Fibroblast of upper back skin (primary cell): ENCODE measurements around the gene RFX4.

ENCODE experiments used
- DNase-seq: peaks from one replicate; pipeline ENCODE4 v3.0.0-alpha.2; 2013

The RFX4 gene

DNA sequence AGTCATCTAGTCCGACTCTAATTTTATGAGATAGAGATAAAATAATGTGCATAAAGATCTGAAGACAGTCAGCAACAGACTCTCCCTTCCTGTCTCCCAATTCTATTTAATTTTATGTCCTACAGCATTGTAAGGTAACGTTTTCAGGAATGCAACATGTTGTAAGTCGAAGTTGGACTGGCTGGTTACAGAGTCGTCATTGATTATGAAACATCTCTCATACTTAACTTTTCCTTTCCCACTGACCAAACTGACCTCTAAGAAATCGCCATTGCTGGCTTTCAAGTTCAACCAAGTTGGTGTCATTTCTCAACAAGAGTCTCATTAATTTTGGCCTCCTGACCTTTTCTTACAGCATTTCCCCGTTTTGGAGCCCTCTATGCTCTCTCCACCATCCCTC, 186.7 kb downstream of the RFX4 start:
- DNase-seq = peak; percentile 35

DNA sequence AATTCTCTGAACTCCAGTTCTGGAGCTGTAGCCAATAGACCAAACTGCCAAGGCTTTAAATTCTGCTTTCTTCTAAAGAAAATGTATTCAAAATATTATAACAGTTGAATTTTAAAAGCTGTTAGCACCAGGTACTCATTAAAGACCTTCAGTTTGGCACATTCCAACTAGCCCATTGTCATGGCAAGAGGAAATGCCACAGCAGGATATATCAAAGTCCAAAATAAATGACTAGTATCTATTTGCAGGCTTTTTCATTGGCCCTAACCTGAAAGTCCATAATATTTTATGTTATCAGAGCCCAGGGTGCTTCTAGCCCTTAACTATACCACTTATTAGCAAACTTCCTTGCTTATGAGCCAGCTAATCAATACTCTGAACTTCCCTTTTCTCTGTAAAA, 188.6 kb downstream of the RFX4 start:
- DNase-seq = no peak

- DNase-seq = no peak
Observed at GRCh38 chr12:106773286-106774004, 190.6 kb downstream of the RFX4 start.

DNA sequence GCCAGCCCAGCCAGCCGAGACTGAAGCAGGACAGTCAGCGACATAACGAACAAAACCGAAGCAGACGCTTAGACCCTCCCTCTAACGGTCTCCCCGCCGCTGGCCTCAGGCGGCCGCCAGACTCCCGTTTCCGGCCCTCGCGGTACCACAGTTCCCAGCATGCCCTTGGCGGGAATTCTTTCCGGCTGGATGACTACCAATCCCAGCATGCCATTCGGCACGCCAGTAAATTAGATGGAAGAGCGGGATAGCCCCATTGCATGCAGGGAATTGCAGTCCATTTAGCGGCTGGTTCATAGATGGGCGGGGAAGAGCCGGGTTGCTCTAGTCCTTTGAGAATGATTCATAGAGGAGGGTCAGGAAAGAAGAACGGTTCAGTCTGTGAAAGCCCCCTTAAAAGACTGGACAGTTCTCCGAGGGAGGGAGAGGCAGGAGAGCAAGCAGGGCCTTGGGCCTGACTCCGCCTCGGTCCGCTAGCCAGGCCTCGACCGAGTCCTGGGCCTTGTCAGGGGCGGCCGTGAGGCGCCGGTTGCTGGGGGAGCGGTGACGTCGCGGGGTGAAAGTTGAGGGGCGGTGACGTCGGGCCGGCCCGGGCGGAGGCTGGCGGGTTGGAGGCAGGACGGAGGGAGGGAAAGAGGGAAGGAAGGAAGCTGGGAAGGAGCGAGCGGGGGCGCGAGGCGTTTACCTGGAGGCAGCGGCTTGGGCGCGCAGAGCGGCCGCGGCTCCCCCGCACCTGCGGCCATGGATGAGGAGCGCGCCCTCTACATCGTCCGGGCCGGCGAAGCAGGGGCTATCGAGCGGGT, 191.4 kb downstream of the RFX4 start, which contains the start of gene RIC8B:
Gene RIC8B (plus strand): TSS at position 678 of the 803 bp plus-strand sequence. CDS start 64 bp downstream, at position 742.
- peak; percentile 99 for DNase-seq

DNA sequence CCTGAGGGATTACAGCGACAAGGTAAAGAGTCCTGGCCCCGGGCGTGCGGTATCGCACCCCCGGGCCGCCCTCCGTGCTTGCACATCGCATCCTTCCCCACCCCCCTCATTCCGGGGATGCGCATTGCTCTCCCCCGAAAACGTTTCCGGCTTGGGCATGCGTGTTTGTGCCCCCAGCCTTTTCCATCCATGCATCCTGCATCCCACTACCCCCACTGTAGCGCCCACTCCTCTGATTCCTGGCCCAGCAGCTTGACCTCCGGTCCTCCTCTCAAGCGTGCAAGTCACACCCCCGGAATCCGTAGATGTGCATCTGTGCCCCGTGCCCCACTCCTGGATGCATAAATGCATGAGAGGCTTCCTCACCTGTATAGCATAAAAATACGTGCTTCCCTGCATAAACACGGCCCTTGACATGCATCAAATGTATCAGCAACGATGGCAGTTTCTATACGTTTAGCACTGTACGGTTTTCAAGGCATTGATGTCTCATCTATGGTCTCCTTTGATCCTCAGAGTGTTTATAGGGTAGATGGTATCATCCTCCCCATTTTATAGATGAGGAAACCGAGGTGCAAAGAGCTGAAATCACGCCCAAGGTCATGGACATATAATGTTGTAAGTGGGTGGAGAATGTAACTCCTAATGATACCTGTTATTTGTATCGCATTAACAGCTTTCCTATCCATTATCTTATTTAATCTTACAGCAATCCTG, 192.2 kb downstream of the RFX4 start:
- peak; percentile 8 for DNase-seq

DNA sequence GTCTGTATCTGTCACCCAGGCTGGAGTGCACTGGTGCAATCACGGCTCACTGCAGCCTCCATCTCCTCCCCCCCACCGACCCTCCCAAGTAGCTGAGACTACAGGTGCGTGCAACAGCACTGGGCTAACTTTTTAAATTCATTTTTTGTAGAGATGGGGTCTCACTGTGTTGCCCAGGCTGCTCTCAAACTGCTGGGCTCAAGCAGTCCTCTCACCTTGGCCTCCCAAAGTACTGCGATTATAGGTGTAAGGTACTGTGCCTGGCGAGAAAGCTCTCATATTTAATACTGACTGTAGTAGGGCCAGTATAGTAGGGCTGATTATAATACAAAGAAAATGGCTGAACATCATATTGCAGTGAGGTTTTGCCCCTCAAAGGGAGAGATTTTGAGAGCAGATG, 194.1 kb downstream of the RFX4 start:
- DNase-seq = no peak

GRCh38 chr12:106780010-106780631, 197.3 kb downstream of the RFX4 start:
- DNase-seq = peak; percentile 26

GRCh38 chr12:106782619-106783018, 199.8 kb downstream of the RFX4 start:
- no peak for DNase-seq

GRCh38 chr12:106783515-106783914, 200.7 kb downstream of the RFX4 start:
- DNase-seq = no peak

DNA sequence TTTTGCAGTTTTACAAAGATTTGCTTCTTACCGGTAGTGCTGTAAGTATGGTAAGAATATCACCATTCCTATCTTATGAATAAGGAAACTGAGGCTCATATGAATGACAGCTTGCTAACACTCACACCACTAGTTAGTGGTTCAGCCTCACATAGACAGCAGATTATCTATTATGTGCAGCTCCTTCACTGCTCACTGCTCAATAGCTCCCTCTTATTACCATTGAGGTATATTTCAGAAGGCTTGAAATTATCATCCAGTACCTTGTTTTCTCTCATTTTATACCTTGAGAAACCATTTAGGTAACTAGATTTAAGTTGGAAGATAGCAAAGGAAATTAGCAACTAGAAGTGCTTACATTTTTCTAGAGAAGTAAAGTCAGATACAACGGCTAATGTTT, 207.2 kb downstream of the RFX4 start:
- no peak for DNase-seq

DNA sequence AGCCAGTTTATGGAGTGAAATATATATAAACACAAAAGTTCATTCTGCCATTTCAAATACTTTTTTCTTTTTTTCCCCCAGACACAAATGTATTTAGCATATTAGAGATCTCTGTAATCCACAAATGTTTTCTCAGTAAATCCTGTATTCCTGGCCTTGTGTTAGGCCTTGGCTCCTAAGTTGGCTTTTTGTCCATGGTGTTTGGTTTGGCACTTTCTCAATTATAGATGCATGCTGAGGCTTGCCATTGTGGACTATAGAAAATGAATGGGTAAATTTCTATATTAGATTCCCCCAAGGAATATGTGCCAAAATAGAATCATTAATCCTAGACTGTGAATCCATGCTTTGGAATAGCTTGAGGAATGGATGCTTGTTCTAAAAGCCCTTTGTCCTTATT, 208.7 kb downstream of the RFX4 start:
- DNase-seq = no peak

DNA sequence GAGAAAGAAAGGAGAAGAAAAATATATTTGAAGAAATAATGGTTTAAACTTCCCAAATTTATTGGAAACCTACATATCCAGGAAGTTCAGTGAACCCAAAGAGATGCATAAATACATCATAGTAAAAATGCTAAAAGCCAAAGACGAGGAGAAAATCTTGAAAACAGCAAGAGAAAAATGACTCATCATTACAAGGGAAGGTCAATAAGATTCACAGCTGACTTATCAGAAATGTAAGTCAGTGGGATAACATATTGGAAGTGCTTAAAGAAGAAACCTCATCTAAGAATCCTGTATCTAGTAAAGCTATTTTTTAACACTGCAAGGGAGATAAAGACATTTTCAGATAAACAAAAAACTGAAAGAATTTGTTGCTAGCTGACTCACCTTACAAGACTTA, 211.6 kb downstream of the RFX4 start:
- no peak for DNase-seq

- DNase-seq = no peak
Observed at GRCh38 chr12:106801167-106801708, 218.4 kb downstream of the RFX4 start.

- no peak for DNase-seq
Observed at GRCh38 chr12:106801830-106802533, 219.2 kb downstream of the RFX4 start.

DNA sequence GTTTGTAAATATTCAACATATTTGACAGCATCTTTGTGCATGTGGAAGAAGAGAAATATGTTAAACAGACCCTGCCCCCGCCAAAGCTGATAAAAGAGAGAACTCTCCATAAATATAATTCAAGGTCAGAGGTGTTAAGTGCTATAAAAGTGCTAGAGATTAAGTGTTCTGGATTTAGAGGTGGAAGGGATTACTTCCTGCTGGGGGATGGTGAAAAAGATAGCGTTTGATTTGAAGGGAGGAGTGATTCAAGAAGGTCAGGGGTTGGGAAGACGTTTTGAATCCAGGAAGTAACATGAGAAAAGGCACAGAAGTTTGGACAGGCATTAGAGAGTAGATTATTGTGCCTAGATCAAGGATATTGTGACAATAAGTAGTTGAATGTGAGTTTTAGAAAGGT, 221.9 kb downstream of the RFX4 start:
- DNase-seq = no peak
